K562 (cell line): ENCODE measurements around the gene MYH15. TPM values are rescaled to one million over a fixed set of nuclear protein-coding genes. Genes with fewer than 3 reads are reported as not detected.

Experiments
- AFF1 ChIP-seq, 2 experiments: fragments of 450-650 bp; IDR thresholded peaks; 2 replicates each; pipeline ENCODE4 v1.6.1; 2018; ENCODE audit warnings: mild to moderate bottlenecking in 2 of 2, low read depth in 1 of 2; ENCODE audit not compliant: partially characterized antibody in 2 of 2
- CBX2 ChIP-seq: fragments of 200-600 bp; sonication (generic); IDR thresholded peaks from one replicate; pipeline ENCODE4 v1.6.1; 2012; ENCODE audit warnings: mild to moderate bottlenecking, low read length, inconsistent platforms; ENCODE audit not compliant: insufficient read depth, poor library complexity, severe bottlenecking
- CHD1 ChIP-seq: fragments of 200-600 bp; sonication (generic); IDR thresholded peaks from one replicate; pipeline ENCODE4 v1.6.1; 2012; ENCODE audit warnings: mild to moderate bottlenecking, moderate library complexity, low read length, inconsistent platforms
- KDM4B ChIP-seq, 2 experiments: fragments of 450-650 bp in 1 of 2; sonication (generic) in 1 of 2; IDR thresholded peaks; 2 replicates each; pipeline ENCODE4 v1.6.1; 2016 to 2017; ENCODE audit warnings: borderline replicate concordance in 2 of 2, antibody characterized with exemption in 1 of 2, low read depth in 1 of 2, mild to moderate bottlenecking in 1 of 2
- MEIS2 ChIP-seq: fragments of 450-650 bp; IDR thresholded peaks from 2 replicates; pipeline ENCODE4 v1.6.1; 2014; ENCODE audit warnings: mild to moderate bottlenecking; ENCODE audit not compliant: partially characterized antibody
- NR2C2 ChIP-seq, 2 experiments: fragments of 200-800 bp in 1 of 2; sonication (Bioruptor generic) in 1 of 2; sonication (generic) in 1 of 2; formaldehyde crosslinking in 1 of 2; IDR thresholded peaks; 2 replicates each; pipeline versions ENCODE4 v1.6.1 to v1.8.0; 2016 to 2022; ENCODE audit warnings: mild to moderate bottlenecking in 1 of 2, missing compliant biosample characterization in 1 of 2, missing genetic modification characterization in 1 of 2, missing genetic modification reagents in 1 of 2
- PKNOX1 ChIP-seq: fragments of 450-650 bp; IDR thresholded peaks from 2 replicates; pipeline ENCODE4 v1.6.1; 2016
- REST ChIP-seq, 2 experiments: fragments of 450-650 bp; formaldehyde crosslinking in 1 of 2; IDR thresholded peaks; 2 replicates each; pipeline versions ENCODE4 v1.4.0 to v1.6.1; 2014 to 2020; ENCODE audit warnings: mild to moderate bottlenecking in 2 of 2, borderline replicate concordance in 1 of 2, low read depth in 1 of 2
- SAFB ChIP-seq: fragments of 200-400 bp; formaldehyde crosslinking; IDR thresholded peaks from 2 replicates; pipeline ENCODE4 v1.6.1; 2017; ENCODE audit warnings: low read depth, low read length, borderline replicate concordance
- TRIM24 ChIP-seq, 2 experiments: fragments of 450-650 bp; IDR thresholded peaks; 2 replicates each; pipeline ENCODE4 v1.6.1; 2016
- ZBTB1 ChIP-seq: sonication (generic); formaldehyde crosslinking; IDR thresholded peaks from 2 replicates; pipeline ENCODE4 v1.8.1; 2023; ENCODE audit warnings: missing genetic modification reagents, low read depth, mild to moderate bottlenecking, borderline replicate concordance
- ZNF24 ChIP-seq: fragments of 450-650 bp; IDR thresholded peaks from 2 replicates; pipeline ENCODE4 v1.6.1; 2016
- ZNF282 ChIP-seq: sonication (generic); formaldehyde crosslinking; IDR thresholded peaks from 2 replicates; pipeline ENCODE4 v1.8.1; 2023; ENCODE audit warnings: missing genetic modification reagents
- polyA plus RNA-seq, 8 experiments: library from polyadenylated mRNA; depleted of rRNA in 4 of 8; stranded (reverse) in 5 of 8; unstranded in 3 of 8; fragments of >200 nt; fragmentation: Nextera tagmentation in 2 of 8; fragmentation: Illumina TruSeq in 1 of 8; extraction: Ambion mirVana in 2 of 8; extraction: Trizol in 1 of 8; gene quantifications; 2 replicates each; pipeline versions ENCODE4 v1.2.1 to v1.2.3, GENCODE V29; 2011 to 2014; ENCODE audit warnings: inconsistent platforms in 1 of 8, missing spikeins in 1 of 8
- total RNA-seq, 7 experiments: library from RNA; depleted of rRNA in 6 of 7; stranded (reverse); fragments of >200 nt in 6 of 7; fragmentation: Illumina TruSeq in 2 of 7; extraction: Trizol in 2 of 7; gene quantifications; 2 replicates each; pipeline versions ENCODE4 v1.2.1 to v1.2.3, GENCODE V29; 2011 to 2021; ENCODE audit warnings: low replicate concordance in 1 of 7

Gene MYH15
- total and polyA plus RNA-seq, 9 of the 15 experiments (the other 6 are each of a cell fraction or from before 2014, with no cell fraction given), result 0.03 to 0.29 (median 0.12) TPM

- peak; percentile 72 for TF ChIP-seq REST (IDR thresholded peaks at IDR 0.05; ENCODE audit: borderline replicate concordance)
- no peak for TF ChIP-seq REST (CRISPR knock-in tag; IDR thresholded peaks at IDR 0.05; ENCODE audit: low read depth)
- no peak for TF ChIP-seq CHD1
- peak; percentile 72 for TF ChIP-seq PKNOX1
- TF ChIP-seq MEIS2, result peak; percentile 94
- TF ChIP-seq SAFB, result no peak
- TF ChIP-seq ZNF24, result no peak
- no peak for TF ChIP-seq ZNF282 (CRISPR knock-in tag)
- TF ChIP-seq AFF1 (IDR thresholded peaks at IDR 0.05; ENCODE audit: low read depth in 1 of 2, partially characterized antibody in 2 of 2), result no peak
- TF ChIP-seq KDM4B (IDR thresholded peaks at IDR 0.05; ENCODE audit: borderline replicate concordance in 2 of 2, low read depth in 1 of 2), result no peak
- TF ChIP-seq TRIM24 (IDR thresholded peaks at IDR 0.05), result no peak
- no peak for TF ChIP-seq NR2C2 (CRISPR knock-in tag; IDR thresholded peaks at IDR 0.05)
- TF ChIP-seq NR2C2 (tag; IDR thresholded peaks at IDR 0.05), result peak; percentile 39; the same call in 1 of the 2 replicates
- TF ChIP-seq CBX2, result no peak
- no peak for TF ChIP-seq ZBTB1 (CRISPR knock-in tag)
Observed at GRCh38 chr3:108406661-108407206, 103.7 kb downstream of the MYH15 start (continued).
